Smooth muscle cell (in vitro differentiated cells): ENCODE data around the gene DNALI1. TPM values are rescaled to one million over a fixed set of nuclear protein-coding genes. Genes with fewer than 3 reads are reported as not detected.

Experiments used
- DNase-seq: peaks from one replicate; lab custom pipeline; 2025; ENCODE audit not compliant: unreplicated experiment; lab: John Stamatoyannopoulos, UW
- H2AFZ ChIP-seq: fragments of 200-600 bp; sonication (generic); 2 replicates; pipeline ENCODE4 v1.6.0; 2016; ENCODE audit warnings: antibody characterized with exemption, low read depth, mild to moderate bottlenecking
- H3F3A ChIP-seq: fragments of 200-600 bp; sonication (generic); 2 replicates; pipeline ENCODE4 v1.6.0; 2017; ENCODE audit warnings: antibody characterized with exemption, low read depth
- H3K27ac ChIP-seq: fragments of 200-600 bp; sonication (generic); 2 replicates; pipeline ENCODE4 v1.5.1; 2016; ENCODE audit warnings: low read depth, mild to moderate bottlenecking
- H3K27me3 ChIP-seq: fragments of 200-600 bp; sonication (generic); 2 replicates; pipeline ENCODE4 v1.6.1; 2016; ENCODE audit warnings: low read depth, mild to moderate bottlenecking
- H3K36me3 ChIP-seq: fragments of 200-600 bp; sonication (generic); 2 replicates; pipeline ENCODE4 v1.5.1; 2016; ENCODE audit warnings: low read depth
- H3K4me1 ChIP-seq: fragments of 200-600 bp; sonication (generic); 2 replicates; pipeline ENCODE4 v1.5.1; 2016; ENCODE audit warnings: low read depth
- H3K4me2 ChIP-seq: fragments of 200-600 bp; sonication (generic); 2 replicates; pipeline ENCODE4 v1.6.0; 2016; ENCODE audit warnings: mild to moderate bottlenecking
- H3K4me3 ChIP-seq: fragments of 200-600 bp; sonication (generic); 2 replicates; pipeline ENCODE4 v1.5.1; 2016; ENCODE audit warnings: mild to moderate bottlenecking
- H3K79me2 ChIP-seq: fragments of 200-600 bp; sonication (generic); 2 replicates; pipeline ENCODE4 v1.6.0; 2016; ENCODE audit warnings: low read depth, mild to moderate bottlenecking
- H3K9ac ChIP-seq: fragments of 200-600 bp; sonication (generic); 2 replicates; pipeline ENCODE4 v1.6.0; 2016; ENCODE audit warnings: low read depth
- H3K9me3 ChIP-seq: fragments of 200-600 bp; sonication (generic); replicated peaks from 2 replicates; pipeline ENCODE4 v1.5.1; 2016; ENCODE audit warnings: low read depth
- H4K20me1 ChIP-seq: fragments of 200-600 bp; sonication (generic); 2 replicates; pipeline ENCODE4 v1.6.0; 2016; ENCODE audit warnings: low read depth
- CTCF ChIP-seq: fragments of 200-600 bp; sonication (generic); IDR thresholded peaks from 2 replicates; pipeline ENCODE4 v1.5.1; 2017; ENCODE audit warnings: borderline replicate concordance, mild to moderate bottlenecking, antibody characterized with exemption; ENCODE audit not compliant: insufficient read depth, poor library complexity, severe bottlenecking
- WGBS: methylation state at CpG from one replicate; pipeline ENCODE4 v1.1.7; 2016; ENCODE audit warnings: low lambda C conversion rate; 5-methylcytosine and 5-hydroxymethylcytosine counted together
- polyA plus RNA-seq: library from polyadenylated mRNA; unstranded; fragments of >200 nt; fragmentation: Nextera tagmentation; extraction: Ambion mirVana; gene quantifications from 2 replicates; pipeline ENCODE4 v1.2.1, GENCODE V29; 2016
- total RNA-seq: library from RNA; depleted of rRNA; stranded (reverse); fragments of >200 nt; gene quantifications from 2 replicates; pipeline ENCODE4 v1.2.3, GENCODE V29; 2014

Gene DNALI1
- 3.4 and 8.4 TPM in 2 replicates for total RNA-seq
- polyA plus RNA-seq, result 7.2 and 12.3 TPM in 2 replicates

- no peak for TF ChIP-seq CTCF
- 13% methylated on average over 31 of the region's 31 CpGs for WGBS
- H3F3A ChIP-seq, result no peaks in the 10 kb centered on the region
Measured at GRCh38 chr1:37556712-37557196, at the start of gene DNALI1. Gene DNALI1, plus strand, starts transcription at chr1:37556940. Its CDS starts 55 bp downstream, at chr1:37556995.

GRCh38 chr1:37509181-37509580 lies 47.6 kb upstream of the DNALI1 start:
- Histone ChIP-seq H3K9ac (no peak overlapping the region), H3K27ac (no peak overlapping the region), H3K4me3 (no peak overlapping the region), H3K4me1 (peaks cover 8% of the 10 kb centered on the region), H3K9me3 (no peaks in the 10 kb centered on the region), H3K36me3 (peaks cover 9% of the 10 kb centered on the region), H3K4me2 (no peak overlapping the region), H3F3A (peaks cover 5% of the 10 kb centered on the region), H3K79me2 (peaks cover 32% of the 10 kb centered on the region), H2AFZ (no peak overlapping the region), H4K20me1 (peaks cover 20% of the 10 kb centered on the region), H3K27me3 (no peaks in the 10 kb centered on the region)
- no peak for TF ChIP-seq CTCF
- no peak for DNase-seq
- WGBS, result 92% methylated on average over 4 of the region's 4 CpGs

More at GRCh38 chr1:37556712-37557196, at the start of gene DNALI1:
- no peaks in the 10 kb centered on the region for H3K36me3 ChIP-seq
- peak within 1 kb of the TSS; percentile 41 for H3K4me3 ChIP-seq
- H3K79me2 ChIP-seq, result peaks cover 22% of the 10 kb centered on the region
- peaks cover 14% of the 10 kb centered on the region for H3K4me1 ChIP-seq
- peak within 1 kb of the TSS; percentile 96 for H2AFZ ChIP-seq
- peak within 1 kb of the TSS; percentile 20 for H3K27ac ChIP-seq
- no peaks in the 10 kb centered on the region for H3K9me3 ChIP-seq
- H3K9ac ChIP-seq, result peak within 1 kb of the TSS; percentile 42
- peak within 1 kb of the TSS; percentile 90 for H3K4me2 ChIP-seq
- peak; percentile 61 for DNase-seq
- peaks cover 18% of the 10 kb centered on the region for H4K20me1 ChIP-seq
- no peaks in the 10 kb centered on the region for H3K27me3 ChIP-seq

DNA sequence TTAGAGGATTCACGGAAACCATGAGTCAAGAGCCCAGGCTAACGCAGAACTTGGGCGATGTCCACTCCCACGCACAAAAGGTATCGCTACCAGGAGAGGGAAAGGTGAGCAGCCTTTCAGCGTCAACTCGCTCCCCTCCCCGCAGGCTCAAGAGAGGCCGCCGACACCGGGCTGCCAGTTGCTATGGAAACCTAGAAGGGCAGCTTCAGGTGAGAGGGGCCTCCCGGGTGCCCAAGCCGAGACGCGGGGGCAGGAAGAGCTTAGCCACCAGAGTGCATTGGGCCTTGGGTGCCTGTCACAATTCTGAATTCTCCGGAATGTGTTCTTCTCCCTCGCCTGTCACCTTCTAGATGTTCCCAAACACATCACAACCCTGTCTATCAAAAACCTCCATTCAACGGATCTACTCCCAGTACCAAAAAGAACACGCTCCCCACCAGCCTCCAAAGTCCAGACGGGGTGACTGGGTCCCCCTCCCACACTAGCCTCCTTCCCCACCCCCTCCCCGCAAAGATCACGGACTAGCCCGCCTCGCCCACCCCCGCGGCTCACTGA lies 42.9 kb upstream of the DNALI1 start:
- peaks cover 20% of the 10 kb centered on the region for H4K20me1 ChIP-seq
- H3K9ac ChIP-seq, result peak overlapping the region; percentile 86
- peaks cover 9% of the 10 kb centered on the region for H3K36me3 ChIP-seq
- peaks cover 13% of the 10 kb centered on the region for H3K4me1 ChIP-seq
- peaks cover 32% of the 10 kb centered on the region for H3K79me2 ChIP-seq
- H3F3A ChIP-seq, result peaks cover 10% of the 10 kb centered on the region
- H3K4me3 ChIP-seq, result peak overlapping the region; percentile 100
- DNase-seq, result peak; percentile 19
- no peaks in the 10 kb centered on the region for H3K9me3 ChIP-seq
- 3% methylated on average over 20 of the region's 26 CpGs for WGBS
- H3K4me2 ChIP-seq, result peak overlapping the region; percentile 85
- H2AFZ ChIP-seq, result peak overlapping the region; percentile 88
- no peak for TF ChIP-seq CTCF
- no peaks in the 10 kb centered on the region for H3K27me3 ChIP-seq
- H3K27ac ChIP-seq, result peak overlapping the region; percentile 76
